ENCODE measurements around the gene OR9G4.

The OR9G4 gene

DNA sequence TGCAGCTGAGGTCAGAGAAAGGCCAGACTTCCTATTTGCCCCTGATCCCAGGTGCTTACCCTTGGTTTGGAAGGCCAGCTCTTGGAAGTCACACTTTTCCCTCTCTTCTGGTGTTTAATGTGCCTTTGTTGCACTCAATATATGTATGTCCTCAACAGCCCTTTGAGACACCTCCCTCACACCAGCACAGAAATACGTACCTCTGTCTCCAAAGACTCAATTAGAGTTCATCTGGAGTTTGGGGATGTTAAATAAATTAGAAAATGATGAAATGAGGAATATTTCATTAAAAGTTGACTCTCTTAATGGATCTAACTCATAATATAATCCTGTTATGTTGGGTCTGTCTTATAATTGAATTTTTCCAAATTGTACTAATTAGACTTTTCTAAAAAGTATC lies at the start of gene OR9G4:
Gene OR9G4, minus strand, starts transcription at position 101 of the 400 bp plus-strand sequence. CDS start 4,931 bp downstream, outside the sequence.
- no peak for DNase-seq

DNA sequence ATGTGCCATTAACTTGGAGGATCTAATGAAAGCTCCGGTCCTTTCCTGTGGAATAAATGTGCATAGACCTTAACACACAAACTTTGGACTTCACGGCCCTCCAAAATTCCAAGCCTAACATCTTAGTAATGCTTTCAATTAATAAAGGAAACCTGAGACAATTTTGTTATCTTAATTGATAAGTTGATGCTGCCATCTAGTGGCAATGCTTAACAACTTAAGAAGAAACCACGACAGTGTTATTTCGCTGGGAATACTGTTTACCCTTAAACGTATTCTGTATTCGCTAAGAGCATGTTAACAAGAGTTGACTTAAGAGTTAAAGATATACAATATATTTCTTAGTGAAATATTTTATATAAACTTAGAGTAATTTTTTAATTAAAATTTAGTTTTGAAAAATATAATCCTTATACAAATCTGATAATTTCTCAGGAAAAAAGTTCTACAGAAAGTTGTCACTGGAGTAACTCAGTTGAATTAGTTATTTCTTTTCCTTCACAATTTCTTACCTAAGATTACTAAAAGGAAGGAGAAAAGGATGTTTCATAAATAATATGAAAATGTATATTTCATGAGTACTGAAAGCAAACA lies 35.0 kb upstream of the OR9G4 start:
- peak; percentile 70 for DNase-seq

DNA sequence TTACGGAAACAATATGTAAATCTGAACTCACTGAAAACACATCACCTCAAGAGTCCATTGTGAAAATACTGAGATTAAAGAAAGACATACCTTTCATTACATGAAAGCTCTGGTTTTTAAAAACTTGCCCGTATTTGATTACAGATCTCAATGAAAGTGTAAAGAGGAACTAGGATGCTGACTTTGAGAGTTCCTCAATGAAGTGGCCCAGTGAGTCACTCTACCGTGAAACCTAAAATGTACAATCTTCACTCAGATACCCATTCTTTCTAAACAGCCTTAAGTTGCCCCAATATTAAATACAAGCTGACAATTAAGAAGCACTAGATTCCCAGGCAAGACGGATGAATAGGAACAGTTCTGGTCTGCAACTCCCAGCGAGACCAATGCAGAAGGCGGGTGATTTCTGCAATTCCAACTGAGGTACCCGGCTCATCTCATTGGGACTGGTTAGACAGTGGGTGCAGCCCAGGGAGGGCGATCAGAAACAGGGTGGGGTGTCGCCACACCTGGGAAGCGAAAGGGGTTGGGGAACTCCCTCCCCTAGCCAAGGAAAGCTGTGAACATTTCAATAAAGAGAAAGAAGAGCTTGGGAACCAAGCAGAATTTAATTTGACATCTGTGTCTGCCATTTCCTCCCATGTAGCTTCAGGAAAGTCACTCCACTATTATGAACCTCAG lies 33.8 kb upstream of the OR9G4 start:
- DNase-seq, result no peak

DNA sequence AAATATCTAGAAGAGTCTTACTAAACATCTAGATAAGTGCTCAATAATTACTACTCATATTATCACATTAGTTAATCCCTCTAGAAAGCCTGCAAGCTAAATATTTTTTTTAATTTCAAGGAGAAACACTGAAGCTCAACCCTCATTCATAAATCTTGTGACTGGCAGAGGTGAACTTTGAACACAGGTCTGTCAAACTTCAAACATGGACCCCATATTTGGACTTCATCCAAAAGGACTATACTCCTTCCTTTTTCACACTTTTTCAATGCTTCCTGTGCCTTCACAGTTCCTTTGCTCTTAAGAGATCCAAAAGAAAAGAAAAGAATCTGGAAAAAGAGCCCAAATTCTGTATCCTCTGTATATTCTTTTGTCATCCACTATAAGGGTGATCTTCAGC lies 28.3 kb upstream of the OR9G4 start:
- DNase-seq, result no peak

DNA sequence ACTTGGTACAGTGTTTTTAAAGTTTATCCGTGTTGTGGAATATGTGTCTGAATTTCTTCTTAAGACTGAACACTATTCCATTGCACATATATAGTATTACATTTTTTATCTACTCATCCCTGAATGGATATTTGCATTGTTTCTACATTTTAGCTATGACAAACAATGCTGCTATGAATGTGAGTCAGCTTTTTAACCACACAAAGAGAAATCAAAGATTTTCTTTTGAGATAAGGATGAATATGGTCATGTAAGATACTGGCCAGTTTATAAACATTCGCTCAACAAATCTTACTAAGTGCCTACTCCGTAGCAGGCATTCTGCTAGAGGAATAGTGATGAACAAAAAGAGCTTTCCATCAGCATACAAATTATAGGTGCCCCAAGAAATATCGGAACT lies 16.5 kb upstream of the OR9G4 start:
- DNase-seq, result no peak

DNA sequence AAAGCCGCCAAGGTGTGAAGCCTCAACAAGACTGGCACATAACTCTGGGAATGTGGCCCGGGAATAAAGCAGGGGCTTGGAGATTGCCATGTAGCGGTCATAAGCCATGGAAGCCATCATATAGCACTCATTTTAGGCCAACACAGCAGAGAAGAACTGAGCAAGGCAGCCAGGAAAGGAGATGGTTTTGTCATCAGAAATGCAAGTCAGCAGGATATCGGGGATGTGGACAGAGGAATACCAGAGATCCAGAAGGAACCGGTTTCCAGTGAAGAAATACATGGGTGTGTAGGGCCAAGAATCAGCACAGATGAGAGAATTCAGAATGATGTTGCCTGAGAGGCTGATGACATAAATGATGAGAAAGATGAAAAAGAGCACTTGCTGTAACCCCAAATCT lies 3.0 kb upstream of the OR9G4 start:
- no peak for DNase-seq

DNA sequence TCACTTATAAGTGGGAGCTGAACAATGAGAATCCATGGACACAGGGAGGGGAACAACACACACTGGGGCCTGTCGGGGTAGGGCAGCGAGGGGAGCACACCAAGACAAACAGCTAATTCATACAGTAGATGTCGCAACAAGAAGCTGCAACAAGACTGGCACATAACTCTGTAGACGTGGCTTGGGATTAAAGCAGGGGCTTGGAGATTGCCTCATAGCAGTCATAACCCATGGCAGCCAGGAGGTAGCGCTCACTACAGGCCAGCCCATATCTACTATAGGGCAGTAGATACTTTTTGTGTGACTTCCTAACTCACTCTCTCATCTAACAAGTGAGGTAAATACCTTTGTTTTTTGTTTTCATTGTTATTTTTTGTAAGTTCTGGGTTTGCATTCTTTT lies 1.7 kb upstream of the OR9G4 start:
- no peak for DNase-seq

DNA sequence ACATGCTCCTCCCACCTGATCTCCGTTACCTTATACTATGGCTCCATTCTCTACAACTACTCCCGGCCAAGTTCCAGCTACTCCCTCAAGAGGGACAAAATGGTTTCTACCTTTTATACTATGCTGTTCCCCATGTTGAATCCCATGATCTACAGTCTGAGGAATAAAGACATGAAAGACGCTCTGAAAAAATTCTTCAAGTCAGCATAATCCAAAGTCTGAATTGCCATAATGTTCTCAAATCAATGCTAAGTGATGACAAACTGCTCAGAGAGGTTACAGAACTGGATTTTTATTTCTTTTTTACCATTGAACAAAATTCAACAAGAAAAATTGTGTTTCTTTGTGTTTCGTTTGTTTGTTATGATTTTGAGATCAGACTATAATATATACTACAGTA lies 7.6 kb downstream of the OR9G4 start:
- DNase-seq, result no peak

DNA sequence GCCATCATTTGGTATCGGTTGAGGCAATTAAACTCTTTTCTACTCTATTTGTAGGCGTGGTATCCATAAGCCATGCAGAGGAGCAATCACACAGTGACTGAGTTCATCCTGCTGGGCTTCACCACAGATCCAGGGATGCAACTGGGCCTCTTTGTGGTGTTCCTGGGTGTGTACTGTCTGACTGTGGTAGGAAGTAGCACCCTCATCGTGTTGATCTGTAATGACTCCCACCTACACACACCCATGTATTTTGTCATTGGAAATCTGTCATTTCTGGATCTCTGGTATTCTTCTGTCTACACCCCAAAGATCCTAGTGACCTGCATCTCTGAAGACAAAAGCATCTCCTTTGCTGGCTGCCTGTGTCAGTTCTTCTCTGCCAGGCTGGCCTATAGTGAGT lies 8.4 kb downstream of the OR9G4 start:
- no peak for DNase-seq

DNA sequence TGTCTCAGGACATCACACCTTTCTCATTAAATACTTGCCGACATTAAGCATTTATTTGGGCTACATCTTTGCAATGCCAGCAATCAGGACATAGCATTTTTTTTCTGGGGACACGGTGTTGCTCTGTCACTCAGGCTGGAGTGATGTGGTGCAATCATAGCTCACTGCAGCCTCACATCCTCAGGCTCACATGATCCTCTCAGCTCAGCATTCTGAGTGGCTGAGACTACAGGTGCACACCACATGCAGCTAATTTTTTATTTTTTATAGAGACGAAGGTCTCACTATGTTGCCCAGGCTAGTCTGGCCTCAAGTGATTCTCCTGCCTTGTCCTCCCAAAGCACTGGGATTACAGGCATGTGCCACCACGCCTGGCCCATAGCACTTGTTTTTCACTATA lies 28.0 kb downstream of the OR9G4 start:
- DNase-seq, result no peak

DNA sequence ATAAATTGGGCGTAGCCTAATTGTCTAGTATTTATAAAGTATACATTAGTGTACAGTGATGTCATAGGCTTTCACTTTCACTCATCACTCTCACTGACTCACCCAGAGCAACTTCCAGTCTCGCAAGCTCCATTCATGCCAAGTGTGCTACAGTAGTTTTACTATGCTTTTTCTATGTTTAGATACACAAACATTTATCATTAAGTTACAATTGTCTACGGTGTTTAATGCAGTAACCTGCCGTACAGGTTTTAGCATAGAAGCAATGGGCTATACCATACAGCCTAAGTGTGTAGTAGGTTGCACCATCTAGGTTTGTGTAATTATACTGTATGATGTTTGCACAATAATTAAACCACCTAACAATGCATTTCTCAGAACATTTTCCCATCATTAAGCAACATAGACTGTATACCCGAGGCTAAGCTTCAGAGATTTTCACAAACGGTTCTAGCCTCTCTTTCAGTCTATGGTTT lies 32.1 kb downstream of the OR9G4 start:
- no peak for DNase-seq

DNA sequence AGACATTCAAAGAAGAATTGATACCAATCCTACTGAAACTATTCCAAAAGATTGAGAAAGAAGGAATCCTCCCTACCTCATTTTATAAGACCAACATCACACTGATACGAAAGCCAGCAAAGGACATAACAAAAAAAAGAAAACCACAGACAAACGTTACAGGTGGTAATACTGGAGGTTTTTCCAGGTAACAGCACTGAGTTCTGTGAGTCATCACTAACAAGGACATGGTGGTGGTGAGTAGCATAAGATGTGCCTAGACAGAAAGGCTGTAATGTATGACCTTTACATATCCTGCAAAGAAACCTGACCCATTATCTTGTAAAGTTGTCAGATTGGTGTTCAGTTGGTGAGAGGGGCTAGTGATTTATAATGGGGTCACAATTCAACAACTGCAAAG lies 34.3 kb downstream of the OR9G4 start:
- no peak for DNase-seq

DNA sequence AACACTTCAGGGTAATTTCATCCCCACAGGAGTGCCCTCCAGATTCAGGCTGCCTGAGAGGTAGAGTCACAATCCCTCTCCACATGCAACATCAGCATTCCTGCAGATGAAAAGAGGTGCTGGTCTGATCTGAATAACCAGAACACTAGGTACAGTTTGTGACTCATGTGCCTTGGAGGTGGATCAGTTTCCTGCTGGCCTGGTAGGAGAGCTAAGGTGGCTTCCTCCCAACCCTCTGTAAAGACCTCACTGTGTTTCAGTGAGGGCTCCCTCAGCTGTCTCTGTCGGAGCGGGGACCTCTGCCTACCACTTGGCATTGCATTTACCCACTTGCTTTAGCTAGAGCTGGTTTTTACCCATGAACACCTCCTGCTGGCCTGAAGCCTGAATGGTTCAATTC lies 42.0 kb downstream of the OR9G4 start:
- DNase-seq, result no peak

DNA sequence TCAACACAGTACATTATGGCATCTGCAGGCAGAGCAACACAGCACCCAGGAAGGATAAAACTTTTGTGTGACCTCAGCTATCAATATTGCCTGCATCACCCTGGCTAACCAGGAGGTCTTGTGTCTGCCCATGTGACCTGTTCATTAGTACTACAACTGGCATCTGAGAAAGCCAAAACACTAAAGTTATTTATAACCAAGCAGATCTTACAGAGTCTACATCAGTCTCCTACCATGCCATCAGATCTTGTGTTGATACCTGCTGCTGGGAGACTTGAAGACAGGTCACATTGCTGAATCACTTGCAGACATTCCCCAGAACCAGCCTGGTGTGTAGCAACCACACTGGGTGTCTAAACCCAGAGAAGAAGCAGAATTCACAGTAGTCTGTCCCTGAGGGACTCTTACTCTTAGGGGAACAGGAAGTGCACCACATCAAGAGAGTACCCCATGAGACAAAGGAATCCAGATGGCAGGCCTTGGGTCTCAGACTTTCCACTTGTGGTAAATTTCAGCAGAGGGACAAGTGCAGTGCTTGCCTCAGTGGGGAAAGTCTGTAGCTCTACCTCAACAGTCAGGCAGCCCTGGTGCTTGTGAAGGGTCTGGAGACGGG lies 42.6 kb downstream of the OR9G4 start:
- DNase-seq, result no peak

DNA sequence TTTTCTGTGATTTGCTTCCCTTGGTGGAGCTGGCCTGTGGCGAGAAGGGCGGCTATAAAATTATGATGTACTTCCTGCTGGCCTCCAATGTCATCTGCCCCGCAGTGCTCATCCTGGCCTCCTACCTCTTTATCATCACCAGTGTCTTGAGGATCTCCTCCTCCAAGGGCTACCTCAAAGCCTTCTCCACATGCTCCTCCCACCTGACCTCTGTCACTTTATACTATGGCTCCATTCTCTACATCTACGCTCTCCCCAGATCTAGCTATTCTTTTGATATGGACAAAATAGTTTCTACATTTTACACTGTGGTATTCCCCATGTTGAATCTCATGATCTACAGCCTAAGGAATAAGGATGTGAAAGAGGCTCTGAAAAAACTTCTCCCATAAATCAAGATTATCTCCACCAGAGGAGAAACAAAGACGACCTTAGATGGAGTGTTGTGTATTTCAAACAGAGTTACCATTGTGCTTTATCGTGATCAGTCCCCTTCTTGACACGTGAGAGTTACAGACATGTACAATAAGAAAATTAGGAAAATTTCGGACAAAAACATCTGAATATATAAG lies 47.5 kb downstream of the OR9G4 start:
- DNase-seq, result no peak

DNA sequence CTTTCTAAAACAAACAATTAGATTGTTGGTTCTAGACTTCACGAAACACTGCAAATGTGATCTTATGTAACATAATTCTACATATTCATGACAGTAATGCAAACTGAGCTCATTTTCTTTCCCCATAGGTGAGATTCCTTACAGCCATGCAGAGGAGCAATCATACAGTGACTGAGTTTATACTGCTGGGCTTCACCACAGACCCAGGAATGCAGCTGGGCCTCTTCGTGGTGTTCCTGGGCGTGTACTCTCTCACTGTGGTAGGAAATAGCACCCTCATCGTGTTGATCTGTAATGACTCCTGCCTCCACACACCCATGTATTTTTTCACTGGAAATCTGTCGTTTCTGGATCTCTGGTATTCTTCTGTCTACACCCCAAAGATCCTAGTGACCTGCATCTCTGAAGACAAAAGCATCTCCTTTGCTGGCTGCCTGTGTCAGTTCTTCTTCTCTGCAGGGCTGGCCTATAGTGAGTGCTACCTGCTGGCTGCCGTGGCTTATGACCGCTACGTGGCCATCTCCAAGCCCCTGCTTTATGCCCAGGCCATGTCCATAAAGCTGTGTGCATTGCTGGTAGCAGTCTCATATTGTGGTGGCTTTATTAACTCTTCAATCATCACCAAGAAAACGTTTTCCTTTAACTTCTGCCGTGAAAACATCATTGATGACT lies 48.1 kb downstream of the OR9G4 start:
- DNase-seq, result no peak

DNA sequence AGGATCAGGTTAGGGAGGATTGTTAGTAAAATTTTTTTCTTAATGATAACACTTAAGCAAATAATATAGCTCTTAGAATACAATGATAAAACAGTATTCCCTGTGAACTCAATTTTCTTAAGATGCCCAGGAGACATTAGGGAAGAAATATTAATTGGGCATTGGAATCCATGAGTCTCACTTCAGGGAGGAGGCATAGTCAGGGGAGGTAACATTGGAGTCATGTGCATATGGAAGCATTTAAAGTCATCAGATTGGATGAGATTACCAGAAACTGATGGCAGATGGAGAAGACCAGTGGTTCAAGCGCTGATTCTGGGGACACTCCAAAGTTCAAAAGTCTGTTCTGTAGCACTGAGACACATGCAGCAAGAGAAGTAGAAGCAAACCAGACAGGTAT lies 49.7 kb downstream of the OR9G4 start, which contains the start of gene OR9G1:
Gene OR9G1, plus strand, starts transcription at position 301 of the 400 bp plus-strand sequence. CDS start 1,293 bp downstream, outside the sequence.
- DNase-seq, result no peak

DNA sequence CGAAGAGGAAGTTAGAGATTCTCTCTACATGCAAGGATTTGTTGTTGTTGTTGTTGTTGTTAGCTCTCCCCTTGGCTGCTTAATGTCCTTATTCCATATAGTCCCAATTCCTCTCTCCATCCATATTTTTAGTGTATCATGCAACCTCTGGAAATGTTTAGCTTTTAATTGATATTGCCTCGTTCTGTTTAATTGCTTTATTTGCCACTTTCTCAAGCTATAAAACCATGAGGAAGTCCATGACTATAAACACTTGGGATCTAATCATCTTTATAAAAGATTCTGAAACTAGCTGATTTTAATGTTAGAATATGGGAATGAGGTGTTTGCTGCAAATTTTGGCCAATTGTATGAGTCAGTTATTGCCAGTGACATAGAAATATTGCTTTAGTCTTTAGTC lies 55.1 kb downstream of the OR9G4 start:
- DNase-seq, result no peak

Data from NCI-H2171 (cell line).